Stimulated activated CD8-positive, alpha-beta memory T cell treated with anti-CD3 and anti-CD28 coated beads, Interleukin-4, amount 100 ng/mL, for 48 hours (primary cell): Measurements from ENCODE around the gene FRAT2.
"Not testable (repeated sequence)": the region's sequence is repeated elsewhere in the genome, so short reads cannot be mapped to it uniquely, and the experiment has no call there.

Source experiments
- DNase-seq: peaks from one replicate; pipeline ENCODE4 v3.0.0-alpha.2; 2020

Gene FRAT2

DNA sequence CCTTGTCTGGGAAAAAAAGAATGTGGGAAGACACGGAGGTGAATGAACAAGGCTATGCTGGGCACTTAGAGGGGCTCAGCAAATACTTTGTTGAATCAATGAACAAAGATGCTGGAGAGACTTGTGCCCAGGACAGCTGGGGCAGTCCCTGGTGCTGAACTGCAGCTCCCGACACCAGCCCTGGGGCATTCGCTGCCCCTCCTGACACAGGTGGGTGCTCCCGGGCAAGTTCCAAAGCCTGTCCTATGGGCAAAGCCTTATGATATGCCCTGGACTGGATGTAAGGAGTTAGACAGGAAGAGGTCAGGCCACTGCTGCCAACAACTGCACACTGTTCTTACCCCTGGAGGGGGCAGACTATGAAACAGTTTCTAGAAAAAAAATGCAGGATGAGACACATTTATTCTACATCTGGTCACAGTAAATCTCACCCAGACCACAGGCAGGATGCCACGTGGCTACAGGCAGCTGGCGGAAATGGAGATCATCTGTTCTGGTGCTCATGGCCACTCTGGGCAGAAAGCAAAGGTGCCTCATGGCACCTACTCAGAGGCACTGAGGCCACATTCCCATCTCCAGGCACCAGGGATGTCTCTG is 21.9 kb upstream of the FRAT2 start:
- peak; percentile 29 for DNase-seq

GRCh38 chr10:97355571-97355975 is 21.0 kb upstream of the FRAT2 start:
- no peak for DNase-seq

DNA sequence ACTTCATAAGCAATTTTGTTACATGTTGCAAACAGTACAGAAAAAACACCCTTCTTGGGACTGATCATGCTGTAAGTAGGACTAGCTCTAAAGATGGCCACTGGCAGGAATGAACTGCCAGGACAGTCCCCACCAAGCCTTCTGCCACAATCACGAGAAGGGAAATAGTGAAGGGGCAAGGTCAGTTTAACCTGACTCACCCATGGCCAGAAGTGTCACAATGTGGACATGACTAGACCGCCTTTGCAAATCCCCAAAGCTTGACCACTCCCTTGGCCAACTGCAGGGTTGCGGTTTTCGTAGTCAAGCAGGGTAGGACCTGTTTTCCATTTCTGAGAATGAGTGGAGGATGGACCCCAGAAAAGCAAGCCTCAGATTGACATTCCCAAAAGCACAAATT is 19.4 kb upstream of the FRAT2 start:
- no peak for DNase-seq

DNA sequence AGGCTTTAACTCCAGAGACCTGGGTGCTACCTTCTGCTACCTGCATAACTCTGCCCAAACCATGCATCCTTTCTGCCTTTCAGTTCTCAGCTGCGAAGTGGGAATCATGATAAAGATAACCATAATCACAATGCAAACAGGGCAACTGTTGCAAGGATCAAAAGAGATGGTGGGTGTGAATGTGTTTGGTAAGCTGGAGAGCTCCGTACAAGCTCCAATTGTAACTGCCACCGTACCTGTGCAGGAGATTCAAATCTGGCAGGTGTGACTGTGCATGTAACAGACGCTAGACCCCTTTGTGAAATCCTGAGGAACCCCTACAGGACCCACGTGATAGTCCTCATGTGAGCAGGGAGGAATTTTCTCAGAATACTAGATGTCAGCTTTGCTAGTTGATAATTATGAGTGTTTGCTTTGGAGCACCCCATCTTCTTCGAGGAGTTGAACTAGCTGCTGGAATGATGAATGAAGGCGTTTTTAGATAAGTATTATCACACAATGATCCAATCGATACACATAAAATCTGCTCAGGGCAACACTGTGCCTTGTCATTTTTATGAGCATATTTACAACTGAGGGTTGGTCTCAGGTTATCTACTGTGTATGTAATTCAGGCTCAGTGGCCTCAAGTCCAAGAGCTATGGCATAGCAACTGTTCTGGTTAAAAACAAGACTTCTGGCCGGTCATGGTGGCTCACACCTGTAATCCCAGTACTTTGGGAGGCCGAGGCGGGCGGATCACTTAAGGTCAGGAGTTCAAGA is 15.4 kb upstream of the FRAT2 start:
- no peak for DNase-seq

DNA sequence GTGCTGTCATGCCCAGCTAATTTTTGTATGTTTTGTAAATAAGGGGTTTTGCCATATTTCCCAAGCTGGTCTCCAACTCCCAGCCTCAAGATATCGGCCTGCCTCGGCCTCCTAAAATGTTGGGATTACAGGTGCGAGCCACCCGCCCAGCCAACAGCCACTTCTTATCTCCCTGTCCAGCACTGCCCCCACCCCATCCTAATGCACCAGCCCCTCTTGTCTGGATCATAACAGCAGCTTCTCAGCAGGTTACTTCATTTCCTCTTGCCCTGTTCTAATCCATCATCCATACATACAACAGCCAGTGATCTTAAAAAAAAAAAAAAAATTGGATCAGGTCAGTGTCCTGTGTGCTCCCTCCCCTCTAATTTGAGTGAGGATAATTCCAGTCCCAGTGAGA is 12.8 kb upstream of the FRAT2 start:
- DNase-seq, result no peak

DNA sequence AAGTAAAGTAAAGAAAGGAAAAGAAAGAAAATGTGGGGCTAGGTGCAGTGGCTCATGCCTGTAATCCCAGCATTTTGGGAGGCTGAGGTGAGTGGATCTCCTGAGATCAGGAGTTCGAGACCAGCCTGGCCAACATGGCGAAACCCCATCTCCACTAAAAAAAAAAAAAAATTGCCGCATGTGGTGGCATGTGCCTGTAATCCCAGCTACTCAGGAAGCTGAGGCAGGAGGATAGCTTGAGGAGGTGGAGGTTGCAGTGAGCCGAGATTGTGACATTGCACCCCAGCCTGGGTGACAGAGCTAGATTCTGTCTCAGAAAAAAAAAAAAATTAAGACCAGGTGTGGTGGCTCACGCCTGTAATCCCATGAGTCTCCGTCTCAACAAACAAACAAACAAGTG is 9.1 kb upstream of the FRAT2 start:
- DNase-seq, result not testable (repeated sequence)

DNA sequence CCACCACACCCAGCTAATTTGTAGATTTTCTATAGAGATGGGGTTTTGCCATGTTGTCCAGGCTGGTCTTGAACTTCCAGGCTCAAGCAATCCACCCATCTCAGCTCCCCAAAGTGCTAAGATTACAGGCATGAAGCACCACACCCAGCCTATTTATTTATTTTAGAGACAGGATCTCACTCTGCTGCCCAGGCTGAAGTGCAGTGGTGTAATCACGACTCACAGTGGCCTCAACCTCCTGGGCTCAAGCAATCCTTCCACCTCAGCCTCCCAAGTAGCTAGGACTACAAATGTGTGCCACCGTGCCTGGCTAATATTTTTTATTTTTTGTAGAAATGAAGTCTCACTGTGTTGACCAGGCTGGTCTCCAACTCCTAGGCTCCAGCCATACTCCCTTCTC is 6.9 kb upstream of the FRAT2 start:
- DNase-seq, result no peak

GRCh38 chr10:97338041-97338440 is 3.5 kb upstream of the FRAT2 start:
- no peak for DNase-seq

- DNase-seq, result no peak
Observed at GRCh38 chr10:97336942-97337831, 2.7 kb upstream of the FRAT2 start.

GRCh38 chr10:97336446-97336845 is 1.9 kb upstream of the FRAT2 start:
- DNase-seq, result no peak

DNA sequence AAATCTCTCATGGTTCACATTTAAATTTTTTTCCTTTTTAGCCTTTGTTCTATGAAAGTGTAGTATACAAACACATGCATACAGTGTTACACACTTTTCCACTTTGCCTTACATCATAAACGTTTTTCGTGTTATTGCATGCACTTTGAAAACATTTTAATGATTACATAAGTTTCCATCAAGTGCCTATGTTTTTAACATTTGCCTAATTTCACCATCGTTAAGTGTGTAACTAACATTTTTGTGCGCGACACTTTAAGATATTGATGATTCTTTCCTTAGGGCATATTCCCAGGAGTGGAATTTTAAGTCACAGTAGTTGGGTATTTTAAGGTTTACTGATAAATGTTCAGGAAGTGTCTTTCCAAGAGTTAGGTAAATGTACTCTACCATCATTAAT is 1.5 kb upstream of the FRAT2 start:
- no peak for DNase-seq

GRCh38 chr10:97335188-97335619 is 675 bp upstream of the FRAT2 start:
- DNase-seq, result peak; percentile 36

- peak; percentile 64 for DNase-seq
Observed at GRCh38 chr10:97333601-97334369, 744 bp downstream of the FRAT2 start.

- no peak for DNase-seq
Observed at GRCh38 chr10:97333351-97333600, 1.3 kb downstream of the FRAT2 start.

DNA sequence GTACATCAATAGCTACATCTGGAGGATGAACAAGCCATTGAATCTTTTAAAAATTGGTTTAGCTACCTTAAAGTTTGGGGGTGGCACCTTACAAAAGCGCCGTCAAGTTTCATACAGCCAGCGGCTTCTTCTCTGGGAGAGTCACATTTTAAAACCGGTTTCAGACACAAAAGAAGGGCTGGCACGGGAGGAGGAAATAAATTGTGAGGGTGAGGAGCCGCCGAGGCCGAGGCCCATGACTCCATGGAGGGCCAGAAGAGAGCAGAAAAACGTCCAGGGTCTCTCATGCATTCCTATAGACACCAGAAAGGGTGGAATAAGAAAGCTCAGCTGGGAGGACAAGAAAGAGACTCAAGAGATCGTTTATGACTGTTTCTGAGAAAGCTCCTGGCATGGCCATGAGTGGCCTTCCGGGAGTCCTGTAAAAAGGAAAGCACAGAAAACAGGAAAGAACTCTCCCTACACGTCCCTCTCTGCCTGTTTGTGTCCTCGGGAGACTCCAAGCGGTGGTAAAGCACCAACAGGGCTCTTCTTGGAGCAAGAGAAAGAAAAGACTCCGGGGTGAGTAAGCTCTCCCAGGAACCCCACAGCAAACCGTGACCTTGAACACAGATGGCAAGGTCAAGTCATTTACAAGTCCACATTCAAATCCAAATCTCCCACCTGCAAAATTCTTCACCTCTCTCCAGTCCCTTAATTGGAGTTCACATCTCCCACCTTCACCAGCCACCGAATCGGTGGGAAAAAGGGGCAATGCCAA is 1.8 kb downstream of the FRAT2 start:
- DNase-seq, result no peak

- DNase-seq, result no peak
Observed at GRCh38 chr10:97331153-97331703, 3.3 kb downstream of the FRAT2 start.

GRCh38 chr10:97329766-97330165 is 4.8 kb downstream of the FRAT2 start:
- DNase-seq, result no peak

DNA sequence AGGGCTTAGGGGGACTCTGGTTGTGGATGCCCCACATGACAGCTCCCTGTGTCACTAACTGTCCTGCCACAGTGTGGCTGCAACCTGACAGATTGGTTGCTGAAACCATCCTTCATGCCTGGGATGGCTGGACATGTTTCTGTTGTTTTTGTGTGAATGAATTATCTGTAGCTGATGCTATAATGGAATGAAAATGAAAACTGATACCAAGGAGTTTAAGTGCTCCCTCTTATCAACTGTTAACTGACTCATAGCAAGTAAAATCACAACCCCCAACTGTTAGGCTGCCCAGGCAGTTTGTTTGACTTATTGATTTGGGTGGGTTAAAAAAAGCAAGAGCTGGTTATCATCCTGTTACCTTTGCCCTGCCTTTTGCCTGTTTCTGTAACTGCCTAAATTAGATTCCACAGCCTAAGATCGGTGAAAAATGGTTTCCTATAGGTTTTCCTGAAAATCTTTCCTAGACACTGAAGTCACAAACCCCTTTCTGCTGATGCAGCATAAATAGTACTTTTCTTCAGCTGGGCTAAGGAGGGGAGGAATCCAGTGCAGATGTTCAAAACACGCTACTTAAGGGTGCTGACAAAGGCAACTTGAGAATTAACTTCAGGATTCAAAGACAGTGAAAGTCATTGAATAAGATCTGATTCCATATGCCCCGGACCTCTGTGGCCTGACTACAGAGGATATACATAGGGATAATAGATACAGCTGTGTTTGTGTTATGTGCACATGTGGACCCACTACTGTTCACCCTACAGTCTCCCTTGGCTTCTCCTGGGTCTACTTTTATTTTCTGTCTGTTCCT is 5.7 kb downstream of the FRAT2 start:
- peak; percentile 33 for DNase-seq

GRCh38 chr10:97327348-97328294 is 6.9 kb downstream of the FRAT2 start:
- no peak for DNase-seq

DNA sequence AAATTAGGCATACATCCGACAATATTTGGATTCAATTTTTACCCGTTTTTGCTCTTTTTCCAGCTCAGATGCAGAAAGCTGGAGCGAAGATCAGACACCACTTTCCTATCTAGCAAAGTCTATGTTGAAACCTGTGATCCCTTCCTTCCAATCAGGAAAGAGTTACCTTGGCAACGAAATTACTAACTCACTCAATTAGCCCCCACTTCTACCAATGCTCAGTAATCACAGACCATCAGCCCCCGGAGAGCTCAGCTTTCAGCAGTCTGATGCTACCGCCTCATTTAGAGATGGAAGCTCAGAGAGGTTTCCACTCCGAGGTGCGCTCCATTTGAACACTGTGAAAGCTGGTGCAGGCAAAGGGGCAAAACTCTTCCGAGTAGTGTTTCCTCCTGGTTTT is 8.8 kb downstream of the FRAT2 start:
- DNase-seq, result no peak
